Body of pancreas (tissue), 4 donors: Measurements from ENCODE around the gene COL4A2. TPM values are rescaled to one million over a fixed set of nuclear protein-coding genes. Genes with fewer than 3 reads are reported as not detected.

Source experiments
- ATAC-seq: fragments of 150-250 bp; one replicate; pipeline ENCODE4 v1.9.1; 2016
- DNase-seq, 4 donors: peaks; one replicate each; pipeline ENCODE4 v3.0.0-alpha.2; 2019
- H3K27ac ChIP-seq, 4 donors: fragments of 200-600 bp; sonication (generic); 1 replicate in 3 of 4; 2 replicates in 1 of 4; pipeline versions ENCODE4 v1.5.1 to v1.6.1; 2016 to 2019; ENCODE audit warnings: mild to moderate bottlenecking in 1 of 4, mixed read lengths in 1 of 4, moderate library complexity in 1 of 4
- H3K27me3 ChIP-seq, 2 donors: fragments of 200-600 bp; sonication (generic); one replicate each; pipeline ENCODE4 v1.6.0; 2016; ENCODE audit warnings: mild to moderate bottlenecking in 1 of 2
- H3K36me3 ChIP-seq, 2 donors: fragments of 200-600 bp; sonication (generic); replicated peaks in 1 of 2; 2 replicates each; pipeline ENCODE4 v1.5.1; 2016; ENCODE audit warnings: low read depth in 2 of 2; ENCODE audit not compliant: insufficient read depth in 1 of 2
- H3K4me1 ChIP-seq: fragments of 200-600 bp; sonication (generic); one replicate; pipeline ENCODE4 v1.6.0; 2016
- H3K4me3 ChIP-seq, 2 donors: fragments of 200-600 bp; sonication (generic); 1 replicate in 1 of 2; 2 replicates in 1 of 2; pipeline ENCODE4 v1.5.1; 2016 to 2019
- H3K9me3 ChIP-seq, 3 donors: fragments of 200-600 bp; sonication (generic); 1 replicate in 2 of 3; 2 replicates in 1 of 3; pipeline ENCODE4 v1.5.1; 2016
- POLR2A ChIP-seq, 3 donors: fragments of 450-650 bp; IDR thresholded peaks; one replicate each; pipeline ENCODE4 v1.6.1; 2016; ENCODE audit warnings: antibody characterized with exemption in 3 of 3, mild to moderate bottlenecking in 2 of 3
- WGBS, 2 donors: methylation state at CpG; one replicate each; pipeline ENCODE4 v1.1.5; 2017; 5-methylcytosine and 5-hydroxymethylcytosine counted together
- intact Hi-C: fragments of 100-400 bp; cut with DNase I; formaldehyde crosslinking; loops from one replicate; pipeline ENCODE4 v1.15.1; 2023
- total RNA-seq, 2 donors: library from RNA; depleted of rRNA; stranded (reverse); fragments of >200 nt; gene quantifications; one replicate each; pipeline ENCODE4 v1.1.0, GENCODE V29; 2016
- TF ChIP-seq, protein P1 (sequence below), 7 experiments: fragments of 450-650 bp in 4 of 7; fragments of 200-600 bp in 3 of 7; sonication (generic) in 3 of 7; IDR thresholded peaks; one replicate each; pipeline ENCODE4 v1.5.1; 2016 to 2019; ENCODE audit warnings: antibody characterized with exemption in 7 of 7

COL4A2 gene
- total RNA-seq, 2 donors from 2014 or later: 69.3 to 230 TPM

DNA sequence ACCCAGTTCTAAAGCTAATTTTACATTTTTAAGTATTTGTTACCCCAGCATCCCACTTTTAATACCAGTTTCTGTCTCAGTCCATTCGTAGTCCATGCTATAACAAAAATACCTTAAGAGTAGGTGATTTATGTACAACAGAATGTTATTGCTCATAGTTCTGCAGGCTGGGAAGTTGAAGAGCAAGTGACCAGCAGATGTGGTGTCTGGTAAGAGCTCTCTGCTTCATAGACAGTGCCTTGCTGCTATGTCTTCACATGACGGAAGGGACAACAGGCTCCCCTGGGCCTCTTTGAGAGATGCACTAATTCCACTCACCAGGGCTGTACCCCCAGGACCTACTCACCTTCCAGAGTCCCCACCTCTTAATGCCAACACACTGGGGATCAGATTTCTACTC lies 96.6 kb downstream of the COL4A2 start:
- ATAC-seq (no peak), DNase-seq (no peak)
- intact Hi-C loops: no loop called here
- H3K9me3 ChIP-seq: no peaks in the 10 kb centered on the region
- no peaks in the 10 kb centered on the region for H3K4me1 ChIP-seq
- no peaks in the 10 kb centered on the region for H3K36me3 ChIP-seq
- 38 to 44% methylated on average over 2 of the region's 2 CpGs for WGBS, 2 donors
- no peak overlapping the region for H3K4me3 ChIP-seq
- H3K27ac ChIP-seq: no peak overlapping the region
- TF ChIP-seq POLR2A (IDR thresholded peaks at IDR 0.05): no peak
- TF ChIP-seq, protein P1, sequence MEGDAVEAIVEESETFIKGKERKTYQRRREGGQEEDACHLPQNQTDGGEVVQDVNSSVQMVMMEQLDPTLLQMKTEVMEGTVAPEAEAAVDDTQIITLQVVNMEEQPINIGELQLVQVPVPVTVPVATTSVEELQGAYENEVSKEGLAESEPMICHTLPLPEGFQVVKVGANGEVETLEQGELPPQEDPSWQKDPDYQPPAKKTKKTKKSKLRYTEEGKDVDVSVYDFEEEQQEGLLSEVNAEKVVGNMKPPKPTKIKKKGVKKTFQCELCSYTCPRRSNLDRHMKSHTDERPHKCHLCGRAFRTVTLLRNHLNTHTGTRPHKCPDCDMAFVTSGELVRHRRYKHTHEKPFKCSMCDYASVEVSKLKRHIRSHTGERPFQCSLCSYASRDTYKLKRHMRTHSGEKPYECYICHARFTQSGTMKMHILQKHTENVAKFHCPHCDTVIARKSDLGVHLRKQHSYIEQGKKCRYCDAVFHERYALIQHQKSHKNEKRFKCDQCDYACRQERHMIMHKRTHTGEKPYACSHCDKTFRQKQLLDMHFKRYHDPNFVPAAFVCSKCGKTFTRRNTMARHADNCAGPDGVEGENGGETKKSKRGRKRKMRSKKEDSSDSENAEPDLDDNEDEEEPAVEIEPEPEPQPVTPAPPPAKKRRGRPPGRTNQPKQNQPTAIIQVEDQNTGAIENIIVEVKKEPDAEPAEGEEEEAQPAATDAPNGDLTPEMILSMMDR (IDR thresholded peaks at IDR 0.05): no peak
- no peaks in the 10 kb centered on the region for H3K27me3 ChIP-seq

DNA sequence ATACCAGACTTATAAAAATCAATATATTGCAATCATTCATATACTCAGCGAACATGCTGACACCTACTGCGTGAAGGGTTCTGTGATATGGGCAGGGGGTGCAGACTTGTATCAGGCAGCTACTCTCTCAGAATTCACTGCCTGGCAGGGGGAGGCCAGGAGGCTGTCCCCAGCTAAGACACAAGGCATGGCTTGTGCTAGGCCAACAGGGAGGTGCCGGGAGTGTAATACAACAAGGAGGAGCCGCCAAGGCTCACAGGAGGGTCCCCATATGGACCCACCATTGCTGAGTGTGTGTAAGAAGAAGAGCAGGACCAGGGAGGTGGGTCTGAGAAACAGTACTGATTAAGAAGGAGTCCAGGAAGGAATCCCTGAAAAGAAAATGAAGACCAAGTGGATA lies 97.2 kb downstream of the COL4A2 start:
- DNase-seq (no peak), ATAC-seq (no peak)
- 66 to 69% methylated on average over 4 of the region's 4 CpGs for WGBS, 2 donors
- Histone ChIP-seq H3K4me3 (no peak overlapping the region), H3K36me3 (no peaks in the 10 kb centered on the region), H3K4me1 (no peaks in the 10 kb centered on the region), H3K9me3 (no peaks in the 10 kb centered on the region), H3K27ac (no peak overlapping the region), H3K27me3 (no peaks in the 10 kb centered on the region)
- intact Hi-C loops: no loop called here
- TF ChIP-seq, protein P1 (IDR thresholded peaks at IDR 0.05): no peak
- TF ChIP-seq POLR2A (IDR thresholded peaks at IDR 0.05): no peak

DNA sequence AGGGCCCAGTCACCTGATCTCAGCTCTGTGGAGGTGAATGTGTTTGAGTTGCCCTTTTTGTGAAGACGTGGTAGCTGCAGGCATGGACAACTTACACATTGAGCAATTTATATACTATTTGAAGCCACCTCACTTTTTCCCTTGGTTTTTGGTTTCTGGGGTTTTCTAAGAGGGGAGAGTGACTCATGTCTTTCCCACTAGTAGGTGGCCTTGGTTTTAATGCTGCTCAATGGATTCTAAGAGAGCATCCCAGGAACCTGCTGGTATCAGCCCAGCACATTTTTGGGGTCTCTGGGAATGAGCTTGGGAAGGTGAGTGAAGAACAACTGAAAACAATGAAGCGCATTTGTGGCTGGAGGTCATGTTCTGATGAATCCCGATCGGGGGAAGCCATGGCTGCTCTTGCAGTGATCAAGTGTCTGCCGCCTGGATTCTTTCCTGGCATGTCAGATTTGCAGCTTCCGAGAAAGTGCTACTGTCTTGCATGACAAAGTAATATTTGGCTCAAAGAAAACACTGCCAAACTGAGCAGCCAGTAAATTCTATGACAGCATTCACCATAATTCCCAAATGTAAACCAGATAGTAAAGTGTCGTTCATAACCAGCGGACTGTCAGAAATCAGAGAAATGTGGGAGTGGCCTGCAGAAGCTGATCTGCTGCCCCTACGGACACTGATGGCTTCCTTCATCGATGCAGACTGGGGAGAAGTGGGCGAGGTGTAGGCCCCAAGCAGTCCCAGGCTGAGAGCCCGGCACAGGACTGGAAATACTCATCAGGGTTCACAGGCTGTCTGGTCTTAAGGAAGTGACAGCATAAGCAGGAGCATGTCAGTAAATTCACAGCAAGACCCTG lies 98.7 kb downstream of the COL4A2 start:
- ATAC-seq: no peak
- Histone ChIP-seq H3K9me3 (no peaks in the 10 kb centered on the region), H3K4me3 (no peak overlapping the region), H3K4me1 (no peaks in the 10 kb centered on the region), H3K27me3 (no peaks in the 10 kb centered on the region), H3K27ac (no peak overlapping the region), H3K36me3 (no peaks in the 10 kb centered on the region)
- intact Hi-C loops: loop anchor here (5.0 kb wide), 1 partner anchor 179 kb away; no protein-coding TSS in a partner anchor
- TF ChIP-seq, protein P1 (IDR thresholded peaks at IDR 0.05): no peak
- TF ChIP-seq POLR2A (IDR thresholded peaks at IDR 0.05): no peak
- 69 to 79% methylated on average over 11 to 12 of the region's 12 CpGs for WGBS, 2 donors
- DNase-seq: no peak

DNA sequence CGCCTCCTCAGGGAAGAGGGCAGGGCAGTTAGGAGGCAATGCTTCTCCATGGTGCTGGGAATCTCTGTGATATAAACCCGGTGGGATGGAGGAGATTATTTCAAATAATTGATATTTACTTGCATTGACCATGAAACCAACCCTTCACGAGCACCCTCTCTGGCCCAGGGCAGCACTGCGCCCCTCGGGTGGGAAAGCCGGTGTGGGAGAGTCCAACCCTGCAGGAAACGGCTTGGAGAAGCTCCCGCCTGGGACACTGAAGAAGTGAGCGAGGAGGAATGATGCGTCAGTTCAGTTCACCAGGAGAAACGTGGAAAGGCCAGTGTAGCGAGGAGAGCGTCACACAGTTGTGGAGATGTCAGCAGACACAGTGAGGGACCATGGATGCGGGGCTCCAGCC lies 99.9 kb downstream of the COL4A2 start:
- no peak for DNase-seq
- intact Hi-C loops: loop anchor here (5.0 kb wide), 1 partner anchor 180 kb away; no protein-coding TSS in a partner anchor
- WGBS, 2 donors: 60 to 75% methylated on average over 14 of the region's 14 CpGs
- Histone ChIP-seq H3K9me3 (no peaks in the 10 kb centered on the region), H3K27ac (peak overlapping the region in 2 of 4 donors; percentile 12 to 40), H3K36me3 (no peaks in the 10 kb centered on the region), H3K4me1 (peaks cover 12% of the 10 kb centered on the region), H3K27me3 (no peaks in the 10 kb centered on the region), H3K4me3 (no peak overlapping the region)
- no peak for TF ChIP-seq POLR2A (IDR thresholded peaks at IDR 0.05)
- TF ChIP-seq, protein P1 (IDR thresholded peaks at IDR 0.05): no peak
- ATAC-seq: no peak
